Mammary epithelial cell (primary cell): Measurements from ENCODE around the gene CC2D1B.

ENCODE experiments used
- EZH2 ChIP-seq: IDR thresholded peaks from 2 replicates; pipeline ENCODE4 v1.6.1; 2012; ENCODE audit warnings: low read length, inconsistent platforms, borderline replicate concordance
- TF ChIP-seq, protein P1 (sequence below), 2 donors: IDR thresholded peaks in 1 of 2; conservative IDR thresholded peaks in 1 of 2; 2 replicates each; pipeline ENCODE4 v1.5.1; 2011 to 2012; ENCODE audit warnings: inconsistent platforms in 2 of 2, low read length in 2 of 2, mild to moderate bottlenecking in 2 of 2, control low read depth in 1 of 2, low read depth in 1 of 2; ENCODE audit not compliant: insufficient read depth in 1 of 2; ENCODE audit errors: extremely low read depth in 1 of 2

- TF ChIP-seq, protein P1, sequence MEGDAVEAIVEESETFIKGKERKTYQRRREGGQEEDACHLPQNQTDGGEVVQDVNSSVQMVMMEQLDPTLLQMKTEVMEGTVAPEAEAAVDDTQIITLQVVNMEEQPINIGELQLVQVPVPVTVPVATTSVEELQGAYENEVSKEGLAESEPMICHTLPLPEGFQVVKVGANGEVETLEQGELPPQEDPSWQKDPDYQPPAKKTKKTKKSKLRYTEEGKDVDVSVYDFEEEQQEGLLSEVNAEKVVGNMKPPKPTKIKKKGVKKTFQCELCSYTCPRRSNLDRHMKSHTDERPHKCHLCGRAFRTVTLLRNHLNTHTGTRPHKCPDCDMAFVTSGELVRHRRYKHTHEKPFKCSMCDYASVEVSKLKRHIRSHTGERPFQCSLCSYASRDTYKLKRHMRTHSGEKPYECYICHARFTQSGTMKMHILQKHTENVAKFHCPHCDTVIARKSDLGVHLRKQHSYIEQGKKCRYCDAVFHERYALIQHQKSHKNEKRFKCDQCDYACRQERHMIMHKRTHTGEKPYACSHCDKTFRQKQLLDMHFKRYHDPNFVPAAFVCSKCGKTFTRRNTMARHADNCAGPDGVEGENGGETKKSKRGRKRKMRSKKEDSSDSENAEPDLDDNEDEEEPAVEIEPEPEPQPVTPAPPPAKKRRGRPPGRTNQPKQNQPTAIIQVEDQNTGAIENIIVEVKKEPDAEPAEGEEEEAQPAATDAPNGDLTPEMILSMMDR (conservative IDR thresholded peaks at IDR 0.05 in 1 of 2, IDR thresholded peaks at IDR 0.05 in 1 of 2; ENCODE audit: extremely low read depth in 1 of 2, insufficient read depth in 1 of 2, low read depth in 1 of 2, low read length in 2 of 2): no peak
- TF ChIP-seq EZH2: no peak
Observed at GRCh38 chr1:52403566-52404115, 37.6 kb upstream of the CC2D1B start.
